H9 (cell line): ENCODE measurements around the gene DDI1. TPM values are rescaled to one million over a fixed set of nuclear protein-coding genes. Genes with fewer than 3 reads are reported as not detected.
A peak's percentile ranks its signal among the peaks of the same experiment; 100 is the strongest.

ENCODE experiments used
- DNase-seq: peaks from one replicate; pipeline ENCODE4 v3.0.0-alpha.2; 2017
- H2AFZ ChIP-seq: one replicate; pipeline ENCODE4 v1.6.1; 2013; ENCODE audit warnings: mild to moderate bottlenecking, low read length, control low read depth, moderate library complexity
- H2AK5ac ChIP-seq: 2 replicates; pipeline ENCODE4 v1.6.1; 2013; ENCODE audit warnings: low read length, control low read depth, mixed read lengths; ENCODE audit not compliant: insufficient read length
- H2BK120ac ChIP-seq: one replicate; pipeline ENCODE4 v1.6.1; 2013; ENCODE audit warnings: low read depth, mild to moderate bottlenecking, low read length, control low read depth, inconsistent platforms; ENCODE audit not compliant: poor library complexity, severe bottlenecking
- H2BK12ac ChIP-seq: 2 replicates; pipeline ENCODE4 v1.6.1; 2013; ENCODE audit warnings: low read length, control low read depth, mixed read lengths, low read depth; ENCODE audit not compliant: insufficient read length
- H2BK15ac ChIP-seq: 2 replicates; pipeline ENCODE4 v1.6.1; 2013; ENCODE audit warnings: low read depth, low read length, control low read depth
- H2BK20ac ChIP-seq: one replicate; pipeline ENCODE4 v1.6.1; 2013; ENCODE audit warnings: low read depth, mild to moderate bottlenecking, low read length, control low read depth, inconsistent platforms; ENCODE audit not compliant: poor library complexity, severe bottlenecking
- H2BK5ac ChIP-seq: 2 replicates; pipeline ENCODE4 v1.6.1; 2013; ENCODE audit warnings: low read length, control low read depth, mixed read lengths; ENCODE audit not compliant: insufficient read length
- H3K14ac ChIP-seq: 2 replicates; pipeline ENCODE4 v1.6.1; 2013; ENCODE audit warnings: low read length, control low read depth; ENCODE audit not compliant: insufficient read depth
- H3K18ac ChIP-seq: 2 replicates; pipeline ENCODE4 v1.6.1; 2013; ENCODE audit warnings: low read depth, mild to moderate bottlenecking, mixed read lengths, low read length, control low read depth; ENCODE audit not compliant: insufficient read length
- H3K23ac ChIP-seq: 2 replicates; pipeline ENCODE4 v1.6.1; 2013; ENCODE audit warnings: low read length, control low read depth, mixed read lengths, low read depth; ENCODE audit not compliant: insufficient read length
- H3K23me2 ChIP-seq: 2 replicates; pipeline ENCODE4 v1.6.1; 2013; ENCODE audit warnings: low read depth, mild to moderate bottlenecking, mixed read lengths, low read length, control low read depth; ENCODE audit not compliant: insufficient read length, poor library complexity, severe bottlenecking
- H3K27ac ChIP-seq: 2 replicates; pipeline ENCODE4 v1.5.1; 2013; ENCODE audit warnings: low read length, control low read depth, mixed read lengths, low read depth; ENCODE audit not compliant: insufficient read length
- H3K27me3 ChIP-seq: 2 replicates; pipeline ENCODE4 v1.6.1; 2013; ENCODE audit warnings: low read length, control low read depth, inconsistent platforms; ENCODE audit not compliant: insufficient read depth
- H3K4ac ChIP-seq: 2 replicates; pipeline ENCODE4 v1.6.1; 2013; ENCODE audit warnings: low read depth, mild to moderate bottlenecking, control low read depth, inconsistent platforms, low read length, moderate library complexity
- H3K4me1 ChIP-seq: 2 replicates; pipeline ENCODE4 v1.6.1; 2013; ENCODE audit warnings: low read length, control low read depth, inconsistent platforms; ENCODE audit not compliant: insufficient read depth
- H3K4me2 ChIP-seq: 2 replicates; pipeline ENCODE4 v1.6.1; 2013; ENCODE audit warnings: low read length, control low read depth, mixed read lengths; ENCODE audit not compliant: insufficient read length, insufficient read depth
- H3K56ac ChIP-seq: 2 replicates; pipeline ENCODE4 v1.6.1; 2013; ENCODE audit warnings: low read depth, mild to moderate bottlenecking, mixed read lengths, low read length, control low read depth; ENCODE audit not compliant: insufficient read length
- H3K79me1 ChIP-seq: 2 replicates; pipeline ENCODE4 v1.6.1; 2013; ENCODE audit warnings: low read depth, mild to moderate bottlenecking, moderate library complexity, low read length, control low read depth, inconsistent platforms; ENCODE audit not compliant: insufficient read depth, poor library complexity, severe bottlenecking
- H3K79me2 ChIP-seq: 2 replicates; pipeline ENCODE4 v1.6.1; 2013; ENCODE audit warnings: low read length, control low read depth, inconsistent platforms; ENCODE audit not compliant: insufficient read depth
- H3K9ac ChIP-seq: 2 replicates; pipeline ENCODE4 v1.6.1; 2013; ENCODE audit warnings: low read length, control low read depth, mixed read lengths; ENCODE audit not compliant: insufficient read length; ENCODE audit errors: extremely low read depth
- H3K9me3 ChIP-seq: one replicate; pipeline ENCODE4 v1.6.1; 2013; ENCODE audit warnings: low read depth, low read length, inconsistent platforms; ENCODE audit not compliant: control insufficient read depth
- H3T11ph ChIP-seq: one replicate; pipeline ENCODE4 v1.6.1; 2013; ENCODE audit warnings: mild to moderate bottlenecking, low read length, control low read depth, inconsistent platforms
- H4K20me1 ChIP-seq: one replicate; pipeline ENCODE4 v1.6.1; 2013; ENCODE audit not compliant: control insufficient read depth, insufficient read length, insufficient read depth
- H4K5ac ChIP-seq: 2 replicates; pipeline ENCODE4 v1.6.1; 2013; ENCODE audit warnings: low read depth, mild to moderate bottlenecking, mixed read lengths, low read length, control low read depth; ENCODE audit not compliant: insufficient read length
- H4K8ac ChIP-seq: replicated peaks from 2 replicates; pipeline ENCODE4 v1.6.1; 2013; ENCODE audit warnings: low read length, control low read depth, mixed read lengths, low read depth; ENCODE audit not compliant: insufficient read length
- H4K91ac ChIP-seq: 2 replicates; pipeline ENCODE4 v1.6.1; 2013; ENCODE audit warnings: low read depth, mild to moderate bottlenecking, moderate library complexity, mixed read lengths, low read length, control low read depth; ENCODE audit not compliant: insufficient read length
- H3K27ac Mint-ChIP-seq, 3 experiments: 2 replicates in 2 of 3; 3 replicates in 1 of 3; pipeline ENCODE4 v1.8.0; 2020 to 2021; ENCODE audit warnings: mixed read lengths in 3 of 3, mild to moderate bottlenecking in 1 of 3, moderate library complexity in 1 of 3
- H3K27me3 Mint-ChIP-seq: 2 replicates; pipeline ENCODE4 v1.8.0; 2021; ENCODE audit warnings: low read depth, mild to moderate bottlenecking, moderate library complexity, mixed read lengths
- H3K36me3 Mint-ChIP-seq, 3 experiments: 2 replicates in 2 of 3; 3 replicates in 1 of 3; pipeline ENCODE4 v1.8.0; 2020 to 2021; ENCODE audit warnings: low read depth in 3 of 3, mixed read lengths in 3 of 3; ENCODE audit not compliant: insufficient read depth in 1 of 3
- H3K4me1 Mint-ChIP-seq, 2 experiments: 2 replicates each; pipeline ENCODE4 v1.8.0; 2020; ENCODE audit warnings: mixed read lengths in 2 of 2
- H3K4me3 Mint-ChIP-seq, 2 experiments: 2 replicates in 1 of 2; 3 replicates in 1 of 2; pipeline ENCODE4 v1.8.0; 2020 to 2021; ENCODE audit warnings: mild to moderate bottlenecking in 2 of 2, mixed read lengths in 2 of 2, moderate library complexity in 1 of 2
- H3K9me3 Mint-ChIP-seq, 2 experiments: 2 replicates in 1 of 2; 3 replicates in 1 of 2; pipeline ENCODE4 v1.8.0; 2020; ENCODE audit warnings: mild to moderate bottlenecking in 2 of 2, mixed read lengths in 2 of 2, moderate library complexity in 1 of 2
- CTCF ChIP-seq: fragments of 200-600 bp; sonication (generic); conservative IDR thresholded peaks from 3 replicates; pipeline ENCODE4 v1.8.0; 2021; ENCODE audit warnings: antibody characterized with exemption, mild to moderate bottlenecking
- WGBS: extraction: QIAGEN DNeasy Blood & Tissue Kit; methylation state at CpG from one replicate; pipeline ENCODE4 v1.1.7; 2013; ENCODE audit warnings: missing lambda C conversion rate, low lambda C conversion rate, mixed read lengths; ENCODE audit not compliant: insufficient read length; ENCODE audit errors: extremely low coverage; 5-methylcytosine and 5-hydroxymethylcytosine counted together
- total RNA-seq: library from RNA; stranded (reverse); gene quantifications from 2 replicates; pipeline ENCODE4 v1.2.1, GENCODE V29; 2021

The DDI1 gene
- total RNA-seq, 1 experiment from 2014 or later: not detected

GRCh38 chr11:104043678-104044239, 7.3 kb downstream of the DDI1 start:
- H2BK15ac ChIP-seq: no peak overlapping the region
- H3K9ac ChIP-seq: no peak overlapping the region
- no peak overlapping the region for H2BK12ac ChIP-seq
- H3K27me3 ChIP-seq: no peaks in the 10 kb centered on the region
- Mint-ChIP-seq H3K27ac (peak overlapping the region in 2 of 3 experiments; percentile 44 to 49; a peak in 2 of 7 replicates), H3K27me3 (no peaks in the 10 kb centered on the region), H3K9me3 (no peaks in the 10 kb centered on the region), H3K36me3 (no peaks in the 10 kb centered on the region), H3K4me1 (peaks cover 0 to 5% of the 10 kb centered on the region in 2 experiments; a peak in 1 of 4 replicates), H3K4me3 (no peak overlapping the region)
- no peak overlapping the region for H3T11ph ChIP-seq
- no peak overlapping the region for H2BK120ac ChIP-seq
- DNase-seq: no peak
- H4K20me1 ChIP-seq: no peaks in the 10 kb centered on the region
- H3K23me2 ChIP-seq: no peaks in the 10 kb centered on the region
- H4K91ac ChIP-seq: no peak overlapping the region
- no peak overlapping the region for H3K14ac ChIP-seq
- H3K18ac ChIP-seq: no peak overlapping the region
- no peaks in the 10 kb centered on the region for H3K79me2 ChIP-seq
- no peak for TF ChIP-seq CTCF
- no peaks in the 10 kb centered on the region for H3K79me1 ChIP-seq
- H3K4me1 ChIP-seq: no peaks in the 10 kb centered on the region; the same call in 1 of the 2 replicates
- H3K27ac ChIP-seq: no peak overlapping the region
- no peak overlapping the region for H2BK20ac ChIP-seq
- no peak overlapping the region for H3K23ac ChIP-seq
- no CpG with 5 or more reads among the region's 6 CpGs for whole genome bisulfite sequencing
- no peak overlapping the region for H2AK5ac ChIP-seq
- no peak overlapping the region for H2BK5ac ChIP-seq
- no peak overlapping the region for H3K4me2 ChIP-seq
- no peak overlapping the region for H3K4ac ChIP-seq
- H3K9me3 ChIP-seq: no peaks in the 10 kb centered on the region
- H2AFZ ChIP-seq: no peak overlapping the region
- H4K5ac ChIP-seq: no peak overlapping the region
- no peak overlapping the region for H3K56ac ChIP-seq
- no peak overlapping the region for H4K8ac ChIP-seq
